Measurements from ENCODE around the gene RAB28.

- TF ChIP-seq CTCF (IDR thresholded peaks at IDR 0.05) (no peak), EP300 (IDR thresholded peaks at IDR 0.05) (no peak), POLR2AphosphoS5 (IDR thresholded peaks at IDR 0.05) (no peak)
Measured at GRCh38 chr4:13364172-13364571, 120.0 kb downstream of the RAB28 start.
